Vagina (tissue), 2 donors: Measurements from ENCODE around the gene HDAC10. TPM values are rescaled to one million over a fixed set of nuclear protein-coding genes. Genes with fewer than 3 reads are reported as not detected.
A peak's percentile ranks its signal among the peaks of the same experiment; 100 is the strongest.
"Not testable (repeated sequence)": the region's sequence is repeated elsewhere in the genome, so short reads cannot be mapped to it uniquely, and the experiment has no call there.

Source experiments
- DNase-seq, 2 donors: peaks; one replicate each; pipeline ENCODE4 v3.0.0-alpha.2; 2017; ENCODE audit errors: extremely low spot score in 2 of 2
- H3K27ac ChIP-seq: fragments of 200-600 bp; sonication (generic); one replicate; pipeline ENCODE4 v1.5.1; 2019
- H3K27me3 ChIP-seq: fragments of 200-600 bp; sonication (generic); one replicate; pipeline ENCODE4 v1.5.1; 2019
- H3K36me3 ChIP-seq, 2 donors: fragments of 200-600 bp; sonication (generic); one replicate each; pipeline ENCODE4 v1.5.1; 2017 to 2019
- H3K4me1 ChIP-seq: fragments of 200-600 bp; sonication (generic); one replicate; pipeline ENCODE4 v1.5.1; 2019
- H3K4me3 ChIP-seq, 2 donors: fragments of 200-600 bp; sonication (generic); 1 replicate in 1 of 2; 2 replicates in 1 of 2; pipeline ENCODE4 v1.5.1; 2016 to 2019
- H3K9me3 ChIP-seq: fragments of 200-600 bp; sonication (generic); one replicate; pipeline ENCODE4 v1.5.1; 2019
- POLR2A ChIP-seq, 2 donors: fragments of 450-650 bp; IDR thresholded peaks; one replicate each; pipeline ENCODE4 v1.6.1; 2017; ENCODE audit warnings: antibody characterized with exemption in 2 of 2, mild to moderate bottlenecking in 2 of 2, moderate library complexity in 2 of 2
- POLR2AphosphoS5 ChIP-seq, 2 donors: sonication (generic); formaldehyde crosslinking; IDR thresholded peaks; one replicate each; pipeline ENCODE4 v1.9.0; 2017; ENCODE audit warnings: antibody characterized with exemption in 2 of 2, mild to moderate bottlenecking in 2 of 2, low read depth in 1 of 2; ENCODE audit not compliant: insufficient read depth in 1 of 2
- intact Hi-C: fragments of 100-400 bp; cut with DNase I; formaldehyde crosslinking; loops from one replicate; pipeline ENCODE4 v1.15.1; 2023
- total RNA-seq: library from RNA; depleted of rRNA; stranded (reverse); fragments of >200 nt; gene quantifications from one replicate; pipeline ENCODE4 v1.2.3, GENCODE V29; 2016
- TF ChIP-seq, protein P1 (sequence below), 3 experiments: fragments of 450-650 bp in 2 of 3; fragments of 200-600 bp in 1 of 3; sonication (generic) in 1 of 3; IDR thresholded peaks; one replicate each; pipeline ENCODE4 v1.5.1; 2017 to 2019; ENCODE audit warnings: antibody characterized with exemption in 3 of 3, mild to moderate bottlenecking in 2 of 3, moderate library complexity in 2 of 3

Gene HDAC10
- total RNA-seq, 1 donor from 2014 or later = 29.2 TPM

DNA sequence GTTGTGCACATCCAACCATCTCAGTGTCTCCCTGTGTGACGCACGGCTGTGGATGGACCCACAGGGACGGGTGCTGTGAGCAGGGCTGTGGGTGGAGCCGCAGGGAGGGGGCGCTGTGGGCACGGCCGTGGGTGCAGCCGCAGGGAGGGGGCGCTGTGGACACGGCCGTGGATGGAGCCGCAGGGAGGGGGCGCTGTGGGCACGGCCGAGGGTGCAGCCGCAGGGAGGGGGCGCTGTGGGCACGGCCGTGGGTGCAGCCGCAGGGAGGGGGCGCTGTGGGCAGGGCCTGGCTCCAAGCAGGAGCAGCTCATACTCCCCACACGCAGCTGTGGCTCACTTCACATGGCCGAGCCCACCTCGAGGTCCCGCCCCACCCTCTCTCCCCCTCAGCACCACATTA is 25.1 kb upstream of the HDAC10 start:
- peak overlapping the region; percentile 53 for H3K27ac ChIP-seq
- peak in 1 of 2 donors; percentile 98 for DNase-seq
- H3K27me3 ChIP-seq = no peaks in the 10 kb centered on the region
- peaks cover 3 to 58% of the 10 kb centered on the region in 2 donors for H3K36me3 ChIP-seq
- no peaks in the 10 kb centered on the region for H3K9me3 ChIP-seq
- H3K4me1 ChIP-seq = peaks cover 19% of the 10 kb centered on the region
- no peak for TF ChIP-seq POLR2A (IDR thresholded peaks at IDR 0.05)
- TF ChIP-seq POLR2AphosphoS5 (IDR thresholded peaks at IDR 0.05; ENCODE audit: insufficient read depth in 1 of 2, low read depth in 1 of 2) = no peak
- TF ChIP-seq, protein P1, sequence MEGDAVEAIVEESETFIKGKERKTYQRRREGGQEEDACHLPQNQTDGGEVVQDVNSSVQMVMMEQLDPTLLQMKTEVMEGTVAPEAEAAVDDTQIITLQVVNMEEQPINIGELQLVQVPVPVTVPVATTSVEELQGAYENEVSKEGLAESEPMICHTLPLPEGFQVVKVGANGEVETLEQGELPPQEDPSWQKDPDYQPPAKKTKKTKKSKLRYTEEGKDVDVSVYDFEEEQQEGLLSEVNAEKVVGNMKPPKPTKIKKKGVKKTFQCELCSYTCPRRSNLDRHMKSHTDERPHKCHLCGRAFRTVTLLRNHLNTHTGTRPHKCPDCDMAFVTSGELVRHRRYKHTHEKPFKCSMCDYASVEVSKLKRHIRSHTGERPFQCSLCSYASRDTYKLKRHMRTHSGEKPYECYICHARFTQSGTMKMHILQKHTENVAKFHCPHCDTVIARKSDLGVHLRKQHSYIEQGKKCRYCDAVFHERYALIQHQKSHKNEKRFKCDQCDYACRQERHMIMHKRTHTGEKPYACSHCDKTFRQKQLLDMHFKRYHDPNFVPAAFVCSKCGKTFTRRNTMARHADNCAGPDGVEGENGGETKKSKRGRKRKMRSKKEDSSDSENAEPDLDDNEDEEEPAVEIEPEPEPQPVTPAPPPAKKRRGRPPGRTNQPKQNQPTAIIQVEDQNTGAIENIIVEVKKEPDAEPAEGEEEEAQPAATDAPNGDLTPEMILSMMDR (IDR thresholded peaks at IDR 0.05) = no peak
- intact Hi-C loops = no loop called here
- H3K4me3 ChIP-seq = no peak overlapping the region

DNA sequence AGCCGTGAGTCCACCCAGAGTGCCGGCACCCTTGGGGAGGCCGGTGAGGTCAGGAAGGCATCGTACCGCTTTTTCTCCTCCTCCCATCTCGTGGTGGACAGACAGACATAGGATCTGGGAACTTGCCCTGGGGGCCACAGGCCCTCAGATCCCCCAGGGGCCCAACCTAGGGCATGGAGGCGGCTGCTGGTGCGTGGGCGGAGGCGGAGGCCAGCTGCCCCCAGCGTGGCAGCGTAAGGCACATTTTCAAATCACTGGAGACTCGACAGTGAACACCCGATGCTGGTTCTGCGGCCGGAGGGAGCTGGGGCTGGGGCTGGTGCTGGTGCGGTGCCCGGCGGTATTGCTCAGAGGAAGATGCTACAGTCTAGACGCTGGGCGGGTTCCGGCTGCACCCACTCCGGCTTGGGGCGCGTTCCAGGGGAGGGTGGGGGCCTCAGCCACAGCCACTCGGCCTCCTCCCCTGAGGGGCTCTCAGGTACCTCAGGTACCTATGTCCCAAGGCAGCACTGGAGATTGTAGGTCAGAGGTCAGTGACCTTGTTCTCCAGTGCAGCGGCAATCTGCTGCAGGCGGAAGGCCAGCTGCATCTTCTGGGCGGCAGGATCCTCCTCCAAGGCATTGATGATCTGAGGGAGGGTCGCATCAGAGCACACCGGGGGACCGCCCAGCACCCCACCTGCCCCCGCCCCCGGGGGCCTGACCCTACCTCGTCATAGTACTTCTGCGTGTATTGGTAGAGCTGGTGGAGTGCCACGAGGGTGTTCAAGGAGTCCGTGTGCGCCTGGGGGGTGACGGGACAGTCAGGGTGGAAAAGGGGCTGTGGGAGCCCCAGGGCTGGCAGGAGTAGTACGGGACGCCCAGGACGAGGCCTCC is 24.4 kb upstream of the HDAC10 start:
- no peak overlapping the region for H3K4me3 ChIP-seq
- TF ChIP-seq POLR2AphosphoS5 (IDR thresholded peaks at IDR 0.05; ENCODE audit: insufficient read depth in 1 of 2, low read depth in 1 of 2) (peak in 1 of 2 donors; percentile 13), POLR2A (IDR thresholded peaks at IDR 0.05) (no peak)
- no peak overlapping the region for H3K27ac ChIP-seq
- no peaks in the 10 kb centered on the region for H3K27me3 ChIP-seq
- intact Hi-C loops = no loop called here
- no peak for DNase-seq
- peaks cover 3 to 50% of the 10 kb centered on the region in 2 donors for H3K36me3 ChIP-seq
- H3K9me3 ChIP-seq = no peaks in the 10 kb centered on the region
- H3K4me1 ChIP-seq = peaks cover 26% of the 10 kb centered on the region

DNA sequence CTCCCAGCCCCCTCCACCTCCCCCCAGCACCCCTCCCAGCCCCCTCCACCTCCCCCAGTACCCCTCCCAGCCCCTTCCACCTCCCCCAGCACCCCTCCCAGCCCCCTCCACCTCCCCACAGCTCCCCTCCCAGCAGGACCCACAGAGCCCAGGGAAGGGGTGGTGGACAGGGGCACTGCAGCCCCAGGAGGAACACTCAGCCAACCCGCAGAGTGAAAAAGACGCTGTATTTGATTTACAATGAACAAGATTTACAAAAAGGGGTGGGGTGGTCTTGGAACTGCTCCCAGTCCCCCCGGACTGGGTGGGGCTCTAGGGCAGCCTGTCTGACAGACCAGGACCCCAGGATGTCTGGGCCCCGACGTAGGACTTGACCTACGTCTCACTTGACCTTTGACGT is 23.7 kb upstream of the HDAC10 start:
- intact Hi-C loops = loop anchor here (5.0 kb wide), 1 partner anchor 53 kb away; the partner anchor contains the start of gene DENND6B
- Histone ChIP-seq H3K9me3 (no peaks in the 10 kb centered on the region), H3K36me3 (peaks cover 3 to 44% of the 10 kb centered on the region in 2 donors), H3K4me1 (peaks cover 30% of the 10 kb centered on the region), H3K4me3 (no peak overlapping the region), H3K27ac (no peak overlapping the region), H3K27me3 (no peaks in the 10 kb centered on the region)
- no peak for TF ChIP-seq POLR2A (IDR thresholded peaks at IDR 0.05)
- DNase-seq = no peak

DNA sequence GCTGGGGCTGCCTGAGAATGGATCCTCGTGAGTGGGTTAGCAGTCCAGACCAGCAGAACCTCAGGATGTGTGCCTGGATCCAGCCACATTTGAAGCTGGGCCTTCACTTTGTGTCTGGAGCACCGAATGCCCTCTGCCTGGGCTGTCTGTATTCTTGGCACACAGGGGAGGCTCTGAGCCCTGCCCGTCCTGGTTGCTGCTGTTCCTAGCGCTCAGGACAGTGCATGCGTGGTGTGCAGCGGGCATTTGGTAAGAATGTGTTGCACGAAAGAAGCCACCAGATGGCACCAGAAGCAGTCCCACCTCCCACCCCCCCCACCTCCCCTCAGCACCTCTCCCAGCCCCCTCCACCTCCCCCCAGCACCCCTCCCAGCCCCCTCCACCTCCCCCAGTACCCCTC is 23.2 kb upstream of the HDAC10 start:
- H3K36me3 ChIP-seq = peaks cover 3 to 39% of the 10 kb centered on the region in 2 donors
- no peak overlapping the region for H3K4me3 ChIP-seq
- no peaks in the 10 kb centered on the region for H3K27me3 ChIP-seq
- H3K4me1 ChIP-seq = peaks cover 34% of the 10 kb centered on the region
- TF ChIP-seq POLR2A (IDR thresholded peaks at IDR 0.05) = no peak
- TF ChIP-seq POLR2AphosphoS5 (IDR thresholded peaks at IDR 0.05; ENCODE audit: insufficient read depth in 1 of 2, low read depth in 1 of 2) = no peak
- TF ChIP-seq, protein P1 (IDR thresholded peaks at IDR 0.05) = no peak
- no peak overlapping the region for H3K27ac ChIP-seq
- H3K9me3 ChIP-seq = no peaks in the 10 kb centered on the region
- intact Hi-C loops = loop anchor here (5.0 kb wide), 1 partner anchor 53 kb away; the partner anchor contains the start of gene DENND6B
- DNase-seq = no peak

DNA sequence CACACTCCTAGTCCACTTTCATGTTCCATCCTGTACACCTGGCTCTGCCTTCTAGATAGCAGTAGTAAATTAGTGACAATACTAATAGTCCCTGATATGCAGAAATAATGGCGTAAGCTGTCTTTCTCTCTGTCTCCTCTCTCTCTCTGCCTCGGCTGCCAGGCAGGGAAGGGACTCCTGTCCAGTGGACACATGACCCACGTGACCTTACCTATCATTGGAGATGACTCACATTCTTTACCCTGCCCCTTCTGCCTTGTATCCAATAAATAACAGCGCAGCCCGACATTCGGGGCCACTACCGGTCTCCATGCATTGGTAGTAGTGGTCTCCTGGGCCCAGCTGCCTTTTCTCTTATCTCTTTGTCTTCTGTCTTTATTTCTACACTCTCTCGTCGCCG is 22.7 kb upstream of the HDAC10 start:
- Histone ChIP-seq H3K36me3 (peaks cover 3 to 34% of the 10 kb centered on the region in 2 donors), H3K4me1 (peaks cover 39% of the 10 kb centered on the region)
- DNase-seq, H3K9me3 ChIP-seq, H3K4me3 ChIP-seq, H3K27me3 ChIP-seq, H3K27ac ChIP-seq: not testable (repeated sequence)
- intact Hi-C loops = loop anchor here (5.0 kb wide), 1 partner anchor 54 kb away; the partner anchor contains the start of gene DENND6B

DNA sequence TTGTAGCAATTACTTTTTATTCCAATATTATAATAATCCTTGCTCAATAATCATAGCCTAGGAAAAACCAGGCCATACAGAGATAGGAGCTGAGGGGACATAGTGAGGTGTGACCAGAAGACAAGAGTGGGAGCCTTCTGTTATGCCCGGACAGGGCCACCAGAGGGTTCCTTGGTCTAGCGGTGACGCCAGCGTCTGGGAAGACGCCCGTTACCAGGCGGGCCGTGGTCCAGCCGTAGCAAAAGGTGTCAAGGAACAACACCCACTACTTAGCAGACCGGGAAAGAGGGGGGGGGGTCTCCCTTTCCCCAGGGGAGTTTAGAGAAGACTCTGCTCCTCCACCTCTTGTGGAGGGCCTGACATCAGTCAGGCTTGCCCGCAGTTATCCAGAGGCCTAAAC is 22.3 kb upstream of the HDAC10 start:
- H3K36me3 ChIP-seq = peaks cover 3 to 30% of the 10 kb centered on the region in 2 donors
- not testable (repeated sequence) for H3K9me3 ChIP-seq, H3K27ac ChIP-seq, DNase-seq, H3K27me3 ChIP-seq, H3K4me3 ChIP-seq
- peaks cover 44% of the 10 kb centered on the region for H3K4me1 ChIP-seq
- intact Hi-C loops = loop anchor here (5.0 kb wide), 1 partner anchor 54 kb away; the partner anchor contains the start of gene DENND6B
